GM18858 (cell line): ENCODE results near the gene RGS7.

Experiments
- ATAC-seq: cut with Tn5 transposase; IDR thresholded peaks from one replicate; pipeline ENCODE4 v1.9.1; 2021; ENCODE audit not compliant: unreplicated experiment

RGS7 gene

DNA sequence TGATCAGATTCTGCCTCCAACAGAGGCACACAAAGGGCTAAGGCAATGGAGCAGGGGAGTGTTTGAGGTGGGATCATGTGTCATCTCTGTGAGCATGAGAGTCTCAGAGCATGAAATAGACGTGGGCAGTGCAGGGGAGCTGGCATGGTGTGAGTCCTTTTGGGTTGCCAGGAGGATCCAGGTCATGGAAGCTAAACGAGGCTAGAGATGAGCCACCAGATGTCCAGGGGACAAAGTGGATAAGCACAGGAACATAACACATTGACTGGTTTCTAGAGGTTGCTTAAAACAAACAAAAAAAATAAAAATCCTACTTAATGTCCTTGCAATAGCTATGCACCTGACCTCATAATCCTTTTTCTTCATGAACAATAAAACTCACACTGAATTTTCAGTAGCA is 490.3 kb downstream of the RGS7 start:
- no peak for ATAC-seq

DNA sequence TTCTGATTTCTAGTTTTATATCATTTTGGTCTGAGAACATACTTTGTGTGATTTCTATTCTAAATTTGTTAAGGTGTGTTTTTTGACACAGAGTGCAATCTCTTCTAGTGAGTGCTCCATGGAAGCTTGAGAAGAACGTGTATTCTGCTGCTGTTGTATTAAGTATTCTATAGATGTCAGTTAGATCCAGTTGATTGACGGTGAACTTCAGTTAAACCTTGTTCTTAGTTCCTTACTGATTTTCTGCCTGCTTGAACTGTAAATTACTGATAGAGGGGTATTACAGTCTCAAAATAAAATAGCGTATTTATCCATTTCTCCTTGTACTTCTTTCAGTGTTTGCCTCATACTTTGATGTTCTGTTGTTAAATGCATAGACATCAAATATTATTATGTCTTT is 497.0 kb downstream of the RGS7 start:
- no peak for ATAC-seq

DNA sequence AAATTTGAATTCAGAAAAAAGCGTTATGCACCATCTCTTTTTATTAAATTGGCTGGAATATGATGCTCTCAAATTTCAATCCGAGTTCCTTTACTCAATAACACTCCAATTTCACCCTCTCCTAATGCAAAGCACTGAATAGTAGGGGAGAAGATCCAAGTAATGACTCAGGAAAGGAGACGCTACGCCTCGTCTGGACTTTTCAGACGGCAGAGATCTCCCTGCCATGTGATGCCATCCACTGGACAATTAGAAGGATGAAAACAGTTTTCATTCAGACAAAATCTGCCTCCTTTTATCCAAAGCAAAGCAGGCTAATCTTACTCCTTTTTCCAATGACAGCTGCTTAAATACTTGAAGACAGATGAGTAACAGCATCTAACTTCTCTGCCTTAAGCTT is 502.6 kb downstream of the RGS7 start:
- no peak for ATAC-seq

DNA sequence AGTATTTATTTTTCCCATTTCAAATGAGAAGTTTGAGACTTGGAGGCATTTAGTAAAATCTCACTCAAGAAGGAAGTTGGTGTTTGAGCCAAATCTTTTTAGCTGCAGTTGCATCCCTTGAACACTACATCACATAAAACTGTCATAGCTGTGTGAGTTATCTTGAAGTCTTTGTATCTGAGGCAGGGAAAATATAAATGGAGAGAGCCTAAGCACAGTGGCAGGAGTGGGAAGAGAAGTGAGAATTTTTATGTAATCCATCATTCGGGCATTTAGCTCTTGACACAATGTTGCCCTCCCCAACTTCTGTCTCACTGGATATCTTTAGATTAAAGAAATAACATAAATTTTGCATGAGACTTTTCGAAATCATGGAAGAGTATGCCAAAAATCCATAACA is 509.7 kb downstream of the RGS7 start:
- no peak for ATAC-seq

DNA sequence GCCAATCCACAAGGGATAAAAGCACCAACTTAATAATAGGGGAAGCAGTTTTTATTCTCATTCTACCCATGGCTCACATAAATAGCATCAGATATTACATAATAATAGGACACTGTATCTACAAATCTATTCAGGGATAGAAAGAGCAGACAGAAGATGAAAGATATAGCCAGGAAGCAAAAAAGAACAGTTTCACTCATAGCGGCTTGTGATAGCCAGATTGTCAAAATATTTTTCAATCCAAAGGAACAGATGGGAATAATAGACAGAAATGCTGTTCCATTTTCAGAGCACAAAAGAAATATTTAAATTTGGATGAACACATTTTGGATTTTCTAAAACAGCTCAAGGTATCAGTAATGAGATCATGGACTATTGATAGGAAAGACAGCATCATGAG is 512.5 kb downstream of the RGS7 start:
- no peak for ATAC-seq

DNA sequence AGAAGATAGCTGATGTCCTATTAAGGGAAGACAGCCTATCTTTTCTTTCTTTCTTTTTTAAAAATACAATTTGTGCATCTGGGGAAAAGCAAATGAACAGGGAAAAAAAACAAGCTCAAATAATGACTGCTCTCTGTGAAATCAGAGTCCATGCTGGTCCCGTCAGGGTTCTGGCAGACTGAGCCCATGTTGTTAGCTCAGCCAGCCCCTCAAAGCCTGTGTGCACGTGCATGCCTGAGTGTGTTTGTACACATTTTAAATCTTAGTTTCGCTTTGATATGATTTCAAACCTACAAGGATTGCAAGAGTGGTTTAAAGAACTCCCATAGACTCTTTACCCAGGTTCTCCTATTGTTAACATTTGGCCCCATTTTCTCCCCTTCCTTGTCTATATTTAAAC is 513.2 kb downstream of the RGS7 start:
- ATAC-seq = no peak

DNA sequence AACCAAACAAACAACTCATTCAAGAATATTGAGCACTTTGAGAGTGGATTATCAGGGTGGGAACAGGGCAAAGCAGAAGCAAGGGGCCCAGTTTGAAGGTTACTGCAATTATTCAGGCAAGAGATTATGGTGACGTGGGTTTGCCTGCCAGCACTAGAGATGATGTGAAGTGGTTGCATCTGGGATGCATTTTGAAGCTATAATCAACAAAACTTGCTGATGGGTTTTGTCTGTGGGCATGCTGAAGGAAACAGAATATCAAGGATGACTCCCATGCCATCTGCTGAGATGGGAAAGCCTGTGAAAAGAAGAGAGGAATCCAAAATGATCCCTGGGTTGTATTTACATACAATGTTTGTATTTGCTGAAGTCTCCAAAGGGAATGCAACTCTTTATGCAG is 520.7 kb downstream of the RGS7 start:
- ATAC-seq = no peak

DNA sequence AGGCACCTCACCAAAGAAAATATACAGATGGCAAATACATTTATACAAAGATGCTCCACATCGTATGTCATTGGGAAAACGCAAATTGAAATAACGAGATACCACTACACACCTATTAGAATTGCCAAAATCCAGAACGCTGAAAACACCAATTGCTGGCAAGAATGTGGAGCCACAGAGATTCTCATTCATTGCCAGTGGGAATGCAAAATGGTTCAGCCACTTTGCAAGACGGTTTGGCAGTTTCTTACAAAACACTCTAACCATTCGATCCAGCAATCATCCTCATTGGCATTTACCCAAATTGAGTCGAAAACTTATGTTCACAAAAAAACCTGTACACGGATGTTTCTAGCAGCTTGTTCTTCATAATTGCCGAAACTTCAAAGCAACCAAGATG is 521.7 kb downstream of the RGS7 start:
- ATAC-seq = no peak

DNA sequence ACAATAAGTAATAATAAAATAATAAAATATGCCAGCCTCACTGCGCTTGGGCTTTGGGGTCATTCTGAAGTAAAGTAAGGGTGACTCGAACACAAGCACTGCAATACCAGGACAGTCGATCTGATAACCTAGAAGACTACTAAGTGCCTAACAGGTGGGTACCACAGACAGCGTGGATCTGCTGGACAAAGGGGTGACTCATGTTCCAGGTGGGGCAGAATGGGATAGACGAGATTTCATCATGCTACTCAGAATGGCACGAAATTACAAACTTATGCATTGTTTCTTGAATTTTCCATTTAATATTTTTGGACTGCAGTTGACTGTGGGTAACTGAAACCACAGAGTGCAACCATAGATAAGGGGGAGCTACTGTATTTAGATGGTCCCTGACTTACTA is 523.9 kb downstream of the RGS7 start:
- no peak for ATAC-seq

DNA sequence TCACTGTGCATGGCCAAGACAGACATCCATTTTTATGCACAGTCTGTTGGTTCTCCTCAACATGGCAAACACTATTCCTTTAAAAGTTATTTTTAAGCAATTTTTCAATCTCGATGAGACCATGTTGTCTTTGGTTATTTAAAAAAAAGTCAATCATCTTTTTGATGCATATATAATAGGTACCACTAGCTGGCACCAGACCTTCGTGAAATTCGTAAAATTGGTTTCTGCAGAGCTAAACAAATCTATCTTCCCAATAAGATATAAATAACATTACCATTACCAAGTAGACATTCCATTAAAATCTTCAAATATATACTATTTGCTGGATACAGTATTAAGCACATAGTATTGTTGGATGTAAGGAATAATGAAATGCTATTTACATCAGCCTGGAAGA is 525.1 kb downstream of the RGS7 start:
- ATAC-seq = no peak

DNA sequence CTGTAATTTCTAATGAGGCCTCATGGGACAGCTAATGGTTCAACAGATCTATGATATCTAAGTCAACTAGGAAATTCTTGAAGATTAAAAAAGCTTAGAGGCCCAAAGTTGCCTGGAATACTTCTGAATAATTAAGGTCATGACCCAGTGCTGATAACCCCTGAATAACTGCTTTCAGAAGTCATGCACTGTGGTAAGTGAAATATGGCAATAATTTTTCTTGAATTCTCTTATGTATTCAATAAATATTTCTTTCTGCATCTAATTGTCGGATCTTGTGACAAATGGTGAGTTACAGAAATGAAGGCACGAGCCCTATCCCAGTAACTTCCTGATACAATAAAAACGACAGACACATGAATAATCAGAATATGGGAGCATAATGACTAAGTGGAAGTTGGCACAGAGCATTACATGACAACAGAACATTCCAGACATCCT is 525.8 kb downstream of the RGS7 start:
- no peak for ATAC-seq

DNA sequence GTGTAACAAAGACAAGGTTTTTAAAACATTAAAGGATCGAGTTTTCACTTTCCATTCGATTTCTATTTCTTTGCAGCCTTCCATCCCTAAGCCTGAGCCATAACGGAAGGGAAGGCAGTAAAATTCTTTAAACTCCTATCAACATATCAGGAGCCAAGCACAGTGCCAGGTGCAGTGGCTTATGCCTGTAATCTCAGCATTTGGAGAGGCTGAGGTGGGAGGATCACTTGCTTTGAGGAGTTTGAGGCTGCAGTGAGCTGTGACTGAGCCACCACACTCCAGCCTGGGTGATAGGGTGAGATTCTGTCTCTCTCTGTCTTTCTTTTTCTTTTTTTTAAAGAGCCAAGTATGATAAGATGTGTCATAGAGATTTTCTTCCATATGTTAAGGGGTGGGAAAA is 527.5 kb downstream of the RGS7 start:
- ATAC-seq = no peak

DNA sequence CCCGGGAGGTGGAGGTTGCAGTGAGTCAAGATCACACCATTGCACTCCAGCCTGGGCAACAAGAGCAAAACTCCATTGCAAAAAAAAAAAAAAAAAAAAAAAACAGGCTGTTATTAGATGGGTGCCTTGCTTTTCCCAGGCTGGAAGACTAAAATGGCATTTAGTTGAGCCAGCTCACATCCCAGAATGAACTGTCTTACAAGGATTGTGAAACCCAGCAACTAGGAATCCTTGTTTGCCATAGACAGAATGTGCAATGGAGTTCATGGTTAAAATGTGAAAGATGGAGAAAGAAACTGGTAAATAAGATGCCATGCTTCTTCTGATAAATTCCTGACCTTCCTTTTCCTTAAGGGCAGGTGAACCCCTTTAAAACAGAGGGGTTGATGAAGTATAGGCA is 529.2 kb downstream of the RGS7 start:
- no peak for ATAC-seq

DNA sequence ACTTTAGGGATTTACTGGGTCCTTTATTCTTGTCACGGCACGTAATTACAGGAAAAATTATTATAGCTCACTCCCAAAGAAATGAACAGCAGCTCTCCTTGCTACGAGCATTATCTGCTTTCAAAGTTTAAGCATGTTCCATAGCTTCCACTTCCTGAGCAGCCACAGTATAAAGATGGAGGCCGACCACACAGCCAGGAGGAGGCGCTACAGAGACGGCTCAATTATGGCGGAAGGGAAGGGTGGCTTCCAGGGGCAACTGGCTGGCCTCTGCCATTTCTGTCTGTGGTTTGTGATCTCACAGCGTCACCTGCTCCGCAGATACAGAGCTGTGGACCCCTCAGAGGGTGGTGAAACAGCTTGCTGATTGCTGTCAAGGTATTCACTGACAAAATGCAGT is 532.8 kb downstream of the RGS7 start:
- no peak for ATAC-seq

DNA sequence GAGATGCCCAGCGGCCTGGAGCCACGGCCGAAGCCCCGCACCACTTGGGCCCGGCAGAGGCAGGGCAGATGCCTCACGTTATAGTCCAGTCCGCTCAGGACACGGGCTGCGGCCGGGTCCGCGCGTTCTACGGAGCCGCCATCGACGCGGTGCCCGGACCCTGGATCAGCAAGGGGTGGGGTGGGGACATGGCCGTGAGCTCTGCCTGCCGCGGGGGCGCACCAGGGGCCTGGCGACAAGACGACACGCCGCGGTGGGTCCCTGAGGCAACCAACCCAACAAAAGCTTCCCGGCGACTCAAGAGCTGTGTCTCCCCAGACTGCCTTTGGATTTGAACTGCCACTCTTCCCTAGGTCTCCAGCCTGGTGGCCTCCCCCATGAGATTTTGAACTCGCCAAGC is 533.6 kb downstream of the RGS7 start:
- ATAC-seq = no peak

DNA sequence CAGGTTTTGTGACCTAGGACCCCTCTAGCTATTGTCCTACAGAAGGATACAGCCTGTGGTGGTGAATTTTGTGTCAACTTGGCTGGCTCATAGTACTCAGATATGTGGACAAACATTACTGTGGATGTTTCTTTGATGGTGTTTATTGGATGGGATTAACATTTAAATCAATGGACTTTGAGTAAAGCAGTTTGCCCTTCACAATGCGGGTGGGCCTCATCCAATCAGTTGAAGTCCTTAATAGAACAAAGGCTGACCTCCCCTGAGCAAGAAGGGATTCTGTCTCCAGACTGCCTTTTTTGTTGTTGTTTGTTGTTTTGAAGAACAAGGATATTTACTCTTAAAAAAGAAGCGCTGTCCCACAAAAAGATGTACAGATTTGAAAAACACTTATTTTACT is 535.1 kb downstream of the RGS7 start:
- no peak for ATAC-seq

DNA sequence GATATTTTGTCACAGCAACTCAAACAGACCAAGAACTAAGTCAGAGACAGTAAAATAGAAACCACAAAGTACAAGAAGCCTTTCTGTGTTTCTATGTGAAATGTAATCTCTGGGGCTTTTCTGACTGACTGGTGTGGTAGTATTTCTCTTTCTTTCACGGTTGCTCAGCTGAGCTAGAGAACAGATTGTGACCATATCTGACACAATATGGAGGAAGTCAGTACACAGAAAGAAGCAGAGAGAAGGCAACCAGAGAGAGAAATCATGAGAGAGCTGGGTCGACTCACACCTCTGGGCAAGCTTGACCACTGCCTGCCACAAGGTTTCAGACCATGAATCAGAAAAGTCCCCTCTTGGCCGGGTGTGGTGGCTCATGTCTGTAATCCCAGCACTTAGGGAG is 536.2 kb downstream of the RGS7 start:
- peak; percentile 72 for ATAC-seq

DNA sequence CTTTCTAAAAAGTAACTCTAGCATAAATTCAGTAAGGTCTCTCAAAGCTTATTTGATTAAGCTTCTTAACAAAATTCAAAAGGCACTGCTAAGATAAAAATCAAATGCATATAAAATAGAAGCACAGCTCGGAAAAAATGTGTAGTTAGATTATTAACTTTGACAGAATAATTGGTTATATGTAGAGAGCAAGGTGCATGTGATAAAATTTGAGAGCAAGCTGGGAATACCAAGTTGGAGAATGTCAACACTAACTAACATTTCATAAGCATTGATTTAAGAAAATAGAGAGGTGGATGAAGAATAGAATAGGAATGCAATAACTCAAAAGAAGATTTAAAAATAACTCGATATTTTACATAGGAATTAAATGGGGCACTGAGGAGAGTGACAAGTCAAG is 540.5 kb downstream of the RGS7 start:
- ATAC-seq = no peak

DNA sequence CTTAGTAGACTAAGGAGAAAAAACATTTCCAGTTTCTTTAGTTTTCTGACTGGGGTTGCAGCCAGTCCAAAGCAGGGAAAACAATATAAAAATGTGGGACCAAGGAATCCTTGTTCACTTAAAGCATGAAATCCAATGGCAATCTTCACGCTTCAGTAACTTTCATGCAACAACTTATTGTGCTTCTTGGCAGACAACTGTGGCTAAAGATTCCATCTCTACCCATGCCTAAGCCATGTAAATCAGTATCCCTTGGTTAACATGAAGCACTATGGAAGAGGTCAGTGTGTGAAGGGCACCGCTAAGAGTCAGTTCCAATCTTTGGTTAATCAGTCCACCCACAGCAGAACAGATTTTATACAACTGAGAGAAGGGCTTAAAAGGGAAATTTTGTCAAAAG is 543.3 kb downstream of the RGS7 start:
- no peak for ATAC-seq

DNA sequence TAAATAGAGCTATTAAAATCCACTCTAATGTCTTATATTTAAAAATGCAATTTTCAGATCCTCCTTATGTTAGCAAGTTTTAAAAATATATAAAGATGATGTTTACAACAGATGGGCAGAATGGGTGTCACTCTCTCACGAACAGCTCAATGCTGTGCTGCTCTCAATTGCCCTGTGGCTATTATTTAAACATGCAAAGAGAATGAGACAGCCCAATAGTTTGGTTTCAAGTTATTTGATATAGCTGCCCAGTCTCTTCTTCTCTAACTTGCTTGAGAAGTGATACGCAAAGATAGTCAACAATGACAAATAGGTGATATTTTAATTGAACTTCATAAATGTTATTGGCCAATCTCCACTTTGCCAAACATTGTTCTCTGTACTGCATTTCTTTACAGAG is 545.7 kb downstream of the RGS7 start:
- no peak for ATAC-seq

DNA sequence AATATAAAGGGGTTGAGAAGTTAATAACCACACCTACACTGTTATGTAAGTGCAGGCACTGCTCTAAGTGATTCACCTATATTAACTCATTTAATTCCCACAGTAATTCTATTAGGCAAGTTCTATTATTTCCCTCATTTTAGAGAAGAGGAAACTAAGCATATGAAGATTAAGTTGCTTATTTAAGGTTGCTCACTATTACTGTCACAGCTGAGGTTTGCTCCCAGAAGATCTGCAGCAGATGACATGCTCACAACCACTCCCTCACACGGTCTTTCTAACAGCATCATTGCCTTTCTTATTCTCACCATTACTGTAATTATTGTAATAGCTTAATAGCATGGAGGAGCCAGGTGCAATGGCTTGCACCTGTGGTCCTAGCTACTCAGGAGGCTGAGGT is 548.6 kb downstream of the RGS7 start:
- ATAC-seq = no peak

DNA sequence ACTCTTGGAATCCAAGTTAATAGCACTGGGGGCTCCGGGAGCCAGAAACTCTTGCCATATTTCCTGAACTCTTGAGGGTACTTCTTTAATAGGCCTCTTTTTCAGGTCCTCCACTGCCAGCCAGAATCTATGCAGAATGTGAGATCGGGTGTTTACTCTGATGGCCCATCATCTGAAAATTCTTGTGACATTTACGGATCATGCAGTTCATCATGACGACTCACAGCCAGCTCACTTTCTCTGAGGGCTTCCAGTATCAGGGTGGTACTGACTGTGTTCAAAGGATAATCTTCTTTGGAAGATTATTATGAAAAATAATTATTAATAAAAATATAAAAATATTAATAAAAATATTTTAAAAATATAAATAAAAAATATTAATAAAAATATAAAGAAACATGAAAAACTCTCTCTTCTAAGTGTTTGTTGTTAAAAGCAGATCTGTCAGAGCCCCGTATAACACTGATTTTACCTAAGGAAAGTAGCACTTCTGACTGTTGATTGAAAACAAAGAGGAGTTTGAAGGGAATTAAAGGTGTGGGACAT is 550.7 kb downstream of the RGS7 start:
- ATAC-seq = no peak

DNA sequence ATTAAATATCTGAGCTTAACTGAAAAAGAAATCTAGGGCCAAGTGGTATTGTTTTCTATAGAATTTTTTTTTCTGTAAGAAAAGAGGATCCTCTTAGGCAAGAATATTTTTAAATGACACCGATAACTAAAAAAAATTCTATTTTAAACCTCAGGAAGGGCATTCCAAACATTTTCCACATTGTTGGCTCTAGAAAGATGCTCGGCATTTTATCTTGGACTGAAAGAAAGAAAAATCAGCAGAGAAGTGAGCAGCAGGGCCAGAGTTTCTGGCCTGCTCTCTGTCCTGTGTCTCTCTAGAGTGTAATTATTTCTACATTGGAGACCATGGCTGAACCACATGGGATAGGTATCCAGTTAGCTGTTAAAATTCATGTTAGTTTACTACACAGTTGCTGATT is 552.5 kb downstream of the RGS7 start:
- no peak for ATAC-seq

DNA sequence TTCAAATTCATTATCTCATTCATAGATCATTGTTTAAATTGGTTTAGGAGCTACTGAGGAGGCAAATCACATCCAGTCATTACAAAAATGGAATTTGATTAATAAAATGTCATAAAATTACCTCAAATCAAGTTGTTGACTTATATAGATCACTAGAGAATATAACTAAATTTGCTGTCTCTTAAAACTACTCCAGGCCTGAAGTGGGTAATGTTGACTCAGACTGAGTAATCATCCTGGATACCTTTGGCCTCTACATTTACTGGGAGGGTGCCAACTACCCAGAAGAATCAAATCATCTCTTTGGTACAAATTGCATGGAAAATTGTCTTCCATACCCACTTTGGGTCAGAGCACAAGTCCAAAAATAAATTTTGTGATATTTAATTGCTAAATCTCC is 553.9 kb downstream of the RGS7 start:
- ATAC-seq = no peak
